Right atrium auricular region (tissue), 2 donors: ENCODE results near the gene UNC5B. TPM values are rescaled to one million over a fixed set of nuclear protein-coding genes. Genes with fewer than 3 reads are reported as not detected.

Source experiments
- DNase-seq: peaks from one replicate; pipeline ENCODE4 v3.0.0-alpha.2; 2019; ENCODE audit warnings: low spot score
- H3K27ac ChIP-seq, 2 donors: fragments of 200-600 bp; sonication (generic); 1 replicate in 1 of 2; 2 replicates in 1 of 2; pipeline ENCODE4 v1.5.1; 2016 to 2019
- H3K27me3 ChIP-seq, 2 donors: fragments of 200-600 bp; sonication (generic); one replicate each; pipeline versions ENCODE4 v1.5.1 to v1.6.0; 2017 to 2019
- H3K36me3 ChIP-seq: fragments of 200-600 bp; sonication (generic); one replicate; pipeline ENCODE4 v1.5.1; 2016
- H3K4me1 ChIP-seq, 2 donors: fragments of 200-600 bp; sonication (generic); one replicate each; pipeline versions ENCODE4 v1.5.1 to v1.6.0; 2017 to 2019
- H3K4me3 ChIP-seq, 2 donors: fragments of 200-600 bp; sonication (generic); 1 replicate in 1 of 2; 2 replicates in 1 of 2; pipeline ENCODE4 v1.5.1; 2017 to 2019; ENCODE audit warnings: mild to moderate bottlenecking in 1 of 2, moderate library complexity in 1 of 2
- H3K9me3 ChIP-seq, 2 donors: fragments of 200-600 bp; sonication (generic); one replicate each; pipeline ENCODE4 v1.5.1; 2019
- total RNA-seq, 2 donors: library from RNA; depleted of rRNA; stranded (reverse); fragments of >200 nt; gene quantifications; one replicate each; pipeline ENCODE4 v1.1.0, GENCODE V29; 2016
- TF ChIP-seq, protein P1 (sequence below), 2 donors: fragments of 200-600 bp; sonication (generic); IDR thresholded peaks; one replicate each; pipeline ENCODE4 v1.5.1; 2019; ENCODE audit warnings: antibody characterized with exemption in 2 of 2

The UNC5B gene
- total RNA-seq, 2 donors from 2014 or later: 10.9 to 29.2 TPM

GRCh38 chr10:71309919-71310318, 97.5 kb downstream of the UNC5B start:
- H3K4me3 ChIP-seq: no peak overlapping the region
- no peaks in the 10 kb centered on the region for H3K9me3 ChIP-seq
- TF ChIP-seq, protein P1, sequence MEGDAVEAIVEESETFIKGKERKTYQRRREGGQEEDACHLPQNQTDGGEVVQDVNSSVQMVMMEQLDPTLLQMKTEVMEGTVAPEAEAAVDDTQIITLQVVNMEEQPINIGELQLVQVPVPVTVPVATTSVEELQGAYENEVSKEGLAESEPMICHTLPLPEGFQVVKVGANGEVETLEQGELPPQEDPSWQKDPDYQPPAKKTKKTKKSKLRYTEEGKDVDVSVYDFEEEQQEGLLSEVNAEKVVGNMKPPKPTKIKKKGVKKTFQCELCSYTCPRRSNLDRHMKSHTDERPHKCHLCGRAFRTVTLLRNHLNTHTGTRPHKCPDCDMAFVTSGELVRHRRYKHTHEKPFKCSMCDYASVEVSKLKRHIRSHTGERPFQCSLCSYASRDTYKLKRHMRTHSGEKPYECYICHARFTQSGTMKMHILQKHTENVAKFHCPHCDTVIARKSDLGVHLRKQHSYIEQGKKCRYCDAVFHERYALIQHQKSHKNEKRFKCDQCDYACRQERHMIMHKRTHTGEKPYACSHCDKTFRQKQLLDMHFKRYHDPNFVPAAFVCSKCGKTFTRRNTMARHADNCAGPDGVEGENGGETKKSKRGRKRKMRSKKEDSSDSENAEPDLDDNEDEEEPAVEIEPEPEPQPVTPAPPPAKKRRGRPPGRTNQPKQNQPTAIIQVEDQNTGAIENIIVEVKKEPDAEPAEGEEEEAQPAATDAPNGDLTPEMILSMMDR (IDR thresholded peaks at IDR 0.05): no peak
- H3K27ac ChIP-seq: no peak overlapping the region
- no peaks in the 10 kb centered on the region for H3K36me3 ChIP-seq
- H3K4me1 ChIP-seq: peaks cover 0 to 18% of the 10 kb centered on the region in 2 donors
- no peaks in the 10 kb centered on the region for H3K27me3 ChIP-seq
- no peak for DNase-seq

DNA sequence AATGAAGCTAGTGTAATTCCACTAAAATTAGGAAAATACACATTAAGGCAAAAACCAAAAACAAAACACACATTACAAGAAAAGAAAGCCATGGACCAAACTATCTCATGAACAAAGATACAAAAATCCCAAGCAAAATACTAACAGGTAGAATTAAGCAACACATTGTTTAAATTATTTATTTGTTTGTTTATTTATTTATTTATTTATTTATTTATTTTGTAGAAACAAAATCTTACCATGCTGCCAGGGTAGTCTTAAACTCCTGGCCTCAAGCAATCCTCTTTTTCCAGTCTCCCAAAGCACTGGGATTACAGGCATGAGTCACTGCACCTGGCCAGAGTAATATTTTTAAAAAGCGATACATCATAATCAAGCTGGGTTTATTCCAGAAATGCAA, 99.8 kb downstream of the UNC5B start:
- Histone ChIP-seq H3K4me1 (peaks cover 0 to 18% of the 10 kb centered on the region in 2 donors), H3K36me3 (no peaks in the 10 kb centered on the region), H3K27me3 (no peaks in the 10 kb centered on the region), H3K9me3 (no peaks in the 10 kb centered on the region), H3K27ac (no peak overlapping the region), H3K4me3 (no peak overlapping the region)
- DNase-seq: no peak
- TF ChIP-seq, protein P1 (IDR thresholded peaks at IDR 0.05): no peak

- no peaks in the 10 kb centered on the region for H3K27me3 ChIP-seq
- peak overlapping the region in 1 of 2 donors; percentile 8 for H3K4me3 ChIP-seq
- no peaks in the 10 kb centered on the region for H3K36me3 ChIP-seq
- H3K4me1 ChIP-seq: peaks cover 0 to 18% of the 10 kb centered on the region in 2 donors
- TF ChIP-seq, protein P1 (IDR thresholded peaks at IDR 0.05): no peak
- peak overlapping the region; percentile 21 to 35 for H3K27ac ChIP-seq
- DNase-seq: peak; percentile 82
- no peaks in the 10 kb centered on the region for H3K9me3 ChIP-seq
Observed at GRCh38 chr10:71312811-71313789, 100.7 kb downstream of the UNC5B start.

- Histone ChIP-seq H3K4me1 (peaks cover 0 to 23% of the 10 kb centered on the region in 2 donors), H3K4me3 (peak overlapping the region in 1 of 2 donors; percentile 11), H3K27ac (peak overlapping the region in 1 of 2 donors; percentile 35), H3K36me3 (no peaks in the 10 kb centered on the region), H3K9me3 (no peaks in the 10 kb centered on the region), H3K27me3 (no peaks in the 10 kb centered on the region)
- peak; percentile 66 for DNase-seq
- TF ChIP-seq, protein P1 (IDR thresholded peaks at IDR 0.05): peak; percentile 80 to 88
Observed at GRCh38 chr10:71314028-71314693, 101.8 kb downstream of the UNC5B start.

- Histone ChIP-seq H3K4me3 (peak overlapping the region in 1 of 2 donors; percentile 11), H3K27ac (no peak overlapping the region), H3K9me3 (no peaks in the 10 kb centered on the region), H3K36me3 (no peaks in the 10 kb centered on the region), H3K4me1 (peaks cover 0 to 25% of the 10 kb centered on the region in 2 donors), H3K27me3 (no peaks in the 10 kb centered on the region)
- TF ChIP-seq, protein P1 (IDR thresholded peaks at IDR 0.05): no peak
- DNase-seq: no peak
Observed at GRCh38 chr10:71314694-71315225, 102.4 kb downstream of the UNC5B start.
